Left colon (tissue), 2 donors: ENCODE data around the gene NPR2. TPM values are rescaled to one million over a fixed set of nuclear protein-coding genes. Genes with fewer than 3 reads are reported as not detected.

Source experiments
- ATAC-seq: fragments of 200-7000 bp; cut with Tn5 transposase; one replicate; pipeline ENCODE4 v1.9.1; 2020; ENCODE audit warnings: mild to moderate bottlenecking, moderate library complexity
- DNase-seq, 2 donors: peaks; one replicate each; pipeline ENCODE4 v3.0.0-alpha.2; 2020
- intact Hi-C, 2 donors: fragments of 100-400 bp; cut with DNase I in 1 of 2; cut with micrococcal nuclease in 1 of 2; formaldehyde crosslinking; loops; one replicate each; pipeline versions ENCODE4 v1.11.2 to v1.14.0; 2022; cut with DNase I, micrococcal nuclease
- long read RNA-seq: library from polyadenylated mRNA; unstranded; transcript quantifications from one replicate; pipeline ENCODE4 v2.0.0, GENCODE V29; 2021
- total RNA-seq, 2 donors: library from RNA; stranded (reverse); fragmentation: NEBNext Ultra II Directional; extraction: Animal tissue kit (Norgen Biotek cat#: 25700); gene quantifications; one replicate each; pipeline ENCODE4 v1.2.1, GENCODE V29; 2021
- donor health status: DM: no; HTN: no; CAD: no.
- donor health status: DM: yes; HTN: yes; CAD: no.

Gene NPR2
- 1 to 10 TPM; 7.4 to 7.9 TPM for total RNA-seq
- long read RNA-seq, partial matches to known transcripts: 1 of 1 reads
- long read RNA-seq, other reads (novel, unspliced or antisense): 0 of 1 reads

DNA sequence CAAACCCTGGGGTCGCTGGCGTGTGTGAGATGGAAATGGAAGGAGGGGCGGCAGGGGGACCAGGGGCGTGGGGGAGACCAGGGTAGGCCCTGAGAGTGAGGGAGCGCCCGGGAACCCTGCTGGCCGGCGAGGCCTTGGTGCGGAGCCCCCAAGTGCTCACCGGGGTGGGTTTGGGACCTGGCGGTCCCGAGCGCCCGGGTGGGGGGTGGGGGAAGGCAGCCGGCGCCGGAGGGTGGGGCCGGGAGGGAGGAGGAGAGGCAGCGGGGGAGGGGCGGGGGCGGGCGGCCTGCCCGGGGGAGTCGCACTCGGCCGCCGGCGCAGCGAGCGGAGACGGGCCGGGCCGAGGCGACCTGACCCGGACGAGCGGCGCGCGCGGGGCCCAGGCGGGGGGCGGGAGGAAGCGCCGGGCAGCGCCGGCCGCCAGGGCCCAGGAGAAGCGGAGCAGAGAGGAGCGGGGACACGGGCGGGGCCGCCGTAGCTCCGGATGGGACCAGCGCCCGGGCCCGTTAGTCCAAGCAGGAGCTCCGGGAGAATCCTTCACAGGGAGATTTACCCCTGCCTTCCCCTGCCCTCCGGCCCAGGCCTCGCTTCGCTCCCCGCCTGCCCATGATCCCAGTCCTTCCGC, at the start of gene NPR2:
Gene NPR2 (plus strand): TSS at position 295 of the 625 bp plus-strand sequence. CDS start 818 bp downstream, outside the sequence.
- intact Hi-C loops: loop anchor here (2.0 to 10.0 kb wide), 2 partner anchors 35 to 73 kb away; no protein-coding TSS in a partner anchor
- no peak for ATAC-seq
- DNase-seq: no peak

DNA sequence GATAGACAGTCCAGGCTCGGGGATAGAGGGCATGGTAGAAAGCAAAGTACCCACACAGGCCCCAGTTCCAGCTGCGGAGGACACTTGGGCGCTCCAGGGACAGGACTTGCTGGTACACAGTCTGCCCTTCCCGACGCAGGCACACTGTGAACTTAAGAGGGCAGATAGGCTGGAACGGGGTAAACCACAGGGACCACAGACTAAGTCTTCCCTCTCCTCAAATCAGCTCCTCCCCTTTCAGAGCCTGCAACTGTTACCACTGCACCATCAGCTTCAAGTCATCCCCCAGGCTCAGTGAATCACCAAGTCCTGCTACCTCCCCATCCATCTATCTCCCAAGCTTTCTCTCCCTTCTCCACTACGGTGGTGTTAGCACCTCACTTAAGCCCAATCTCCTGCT, 49.7 kb upstream of the NPR2 start:
- DNase-seq: peak in 1 of 2 donors; percentile 17
- intact Hi-C loops: no loop called here

GRCh38 chr9:35743452-35743851, 47.9 kb upstream of the NPR2 start:
- DNase-seq (peak in 1 of 2 donors; percentile 11), ATAC-seq (no peak)
- intact Hi-C loops: no loop called here

More for the DNA sequence above, 49.7 kb upstream of the NPR2 start:
- ATAC-seq: no peak

DNA sequence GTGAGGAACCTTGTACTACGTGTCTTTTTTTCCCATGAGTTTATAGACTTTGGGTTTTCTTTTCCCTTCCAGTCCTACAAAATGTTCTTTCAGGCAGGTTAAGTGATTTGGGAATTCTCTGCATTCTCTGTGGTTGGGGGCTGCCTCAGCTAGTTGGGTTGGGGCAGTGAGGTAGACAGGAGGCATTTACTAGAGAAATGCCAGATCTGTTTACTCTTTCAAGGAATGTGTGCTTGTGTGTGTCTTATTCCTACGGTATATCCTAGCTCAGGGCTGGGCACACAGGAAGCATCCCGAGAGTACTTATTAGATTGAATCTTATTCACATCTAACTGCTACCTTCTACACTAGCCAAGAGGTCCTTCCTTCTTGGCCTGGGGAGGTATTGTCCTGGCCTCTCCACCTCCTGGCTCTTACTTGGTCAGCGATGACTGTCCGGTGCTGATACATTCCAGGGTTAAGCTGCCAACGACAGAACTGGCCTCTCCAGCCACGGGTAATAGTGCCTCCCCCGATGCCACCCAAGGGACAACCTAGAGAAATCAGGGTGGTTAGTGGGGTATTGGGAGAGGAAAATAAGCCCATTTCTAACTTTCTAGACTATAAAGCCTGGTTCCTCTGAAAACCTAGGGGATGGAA, 47.4 kb upstream of the NPR2 start:
- DNase-seq (peak in 1 of 2 donors; percentile 17), ATAC-seq (no peak)
- intact Hi-C loops: no loop called here

DNA sequence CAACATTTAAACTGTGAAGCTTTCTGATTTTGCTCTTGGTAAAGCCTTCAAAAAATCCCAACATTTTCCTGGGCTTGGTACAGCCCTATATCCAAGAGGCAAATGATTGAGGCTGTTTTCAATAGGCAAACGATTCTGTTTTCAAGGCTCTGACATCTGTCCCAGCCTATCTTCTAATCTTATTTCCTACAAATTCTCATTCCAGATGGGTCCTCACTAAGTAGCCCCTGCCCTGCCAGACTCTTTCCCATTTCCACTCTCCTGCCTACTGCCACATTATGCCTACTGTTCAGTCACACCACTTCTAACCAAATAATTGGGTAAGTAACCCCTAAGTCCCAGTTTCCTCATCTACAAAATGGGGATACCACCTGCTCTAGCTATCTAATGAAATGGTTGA, 45.8 kb upstream of the NPR2 start:
- DNase-seq (no peak), ATAC-seq (no peak)
- intact Hi-C loops: no loop called here

- intact Hi-C loops: no loop called here
- DNase-seq (peak; percentile 41 to 60), ATAC-seq (peak; percentile 46)
These were observed 44.8 kb upstream of the NPR2 start for GRCh38 chr9:35746583-35746982.

DNA sequence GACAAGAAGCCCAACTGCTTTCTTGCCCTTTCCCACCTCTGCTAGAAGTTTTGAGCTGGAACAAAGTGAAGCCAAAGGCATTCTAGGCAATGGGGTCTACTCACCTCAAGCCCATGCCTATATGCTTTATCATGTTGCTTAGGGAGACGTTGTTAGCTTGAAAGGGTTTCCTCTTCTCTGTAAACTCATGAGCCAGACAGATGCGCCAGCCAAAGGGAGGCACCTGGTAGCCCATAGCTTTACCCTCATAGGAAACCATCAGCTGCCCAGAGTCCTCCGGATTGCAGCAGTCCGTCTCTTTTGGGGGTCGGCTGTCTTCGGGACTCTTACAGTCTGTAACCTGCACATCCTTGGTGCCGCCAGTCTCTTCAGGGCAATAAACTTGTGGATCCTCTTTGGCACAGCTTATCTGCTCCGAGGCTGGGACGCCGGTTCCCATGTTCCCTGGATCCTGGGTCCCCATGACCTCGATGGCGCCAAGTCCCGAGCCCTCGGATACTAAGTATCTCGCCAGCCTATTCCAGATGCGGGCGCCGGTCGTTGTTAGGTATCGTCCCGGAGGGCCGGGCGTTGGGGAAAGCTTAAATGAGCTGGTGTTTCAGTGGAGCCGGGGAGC, 43.0 kb upstream of the NPR2 start:
- intact Hi-C loops: no loop called here
- no peak for DNase-seq
- peak; percentile 3 for ATAC-seq

DNA sequence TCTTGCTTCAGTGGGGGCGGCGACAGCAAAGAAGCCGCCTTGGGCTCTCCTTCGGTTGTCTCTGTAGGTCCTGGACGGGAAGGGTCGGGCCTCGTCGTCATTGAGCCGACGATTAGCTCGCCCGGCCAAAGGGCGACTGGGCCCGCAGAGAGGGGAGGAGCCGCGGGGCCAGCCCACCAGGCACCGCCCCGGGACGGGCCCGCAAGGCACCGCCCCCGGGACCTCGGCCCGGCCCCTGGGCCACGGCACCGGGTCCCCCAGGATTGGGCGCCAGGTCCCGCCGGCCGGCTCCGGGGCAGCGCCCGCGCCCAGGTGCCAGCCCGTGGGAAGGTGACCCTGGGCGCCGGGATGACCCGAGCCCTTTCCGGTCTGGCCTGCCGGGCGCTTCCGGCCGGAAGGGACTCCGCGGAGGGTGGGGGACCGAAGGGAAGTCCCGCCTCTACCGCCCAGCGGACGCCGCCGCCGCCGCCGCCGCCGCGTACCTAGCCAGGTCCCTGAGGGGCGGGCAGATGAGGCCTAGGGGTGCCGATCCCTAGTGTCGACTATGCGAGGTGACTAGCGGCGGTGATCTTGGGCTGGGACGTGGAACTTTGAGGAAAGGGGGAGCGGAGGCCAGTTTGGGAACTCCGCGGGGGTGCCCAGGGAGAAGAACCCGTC, 42.4 kb upstream of the NPR2 start, which contains the start of the genes GBA2 and RGP1:
Gene GBA2 (minus strand): TSS at position 371 of the 657 bp plus-strand sequence. CDS start 524 bp downstream, outside the sequence.
Gene RGP1 (plus strand): TSS at position 430 of the 657 bp plus-strand sequence. CDS start 469 bp downstream, outside the sequence.
- peak; percentile 89 to 91 for DNase-seq
- peak; percentile 78 for ATAC-seq
- intact Hi-C loops: no loop called here

GRCh38 chr9:35749515-35750255, 41.7 kb upstream of the NPR2 start:
- intact Hi-C loops: no loop called here
- DNase-seq (peak; percentile 75 to 78), ATAC-seq (peak; percentile 53)

GRCh38 chr9:35750256-35750531, 41.2 kb upstream of the NPR2 start:
- intact Hi-C loops: no loop called here
- ATAC-seq (no peak), DNase-seq (peak in 1 of 2 donors; percentile 30)

DNA sequence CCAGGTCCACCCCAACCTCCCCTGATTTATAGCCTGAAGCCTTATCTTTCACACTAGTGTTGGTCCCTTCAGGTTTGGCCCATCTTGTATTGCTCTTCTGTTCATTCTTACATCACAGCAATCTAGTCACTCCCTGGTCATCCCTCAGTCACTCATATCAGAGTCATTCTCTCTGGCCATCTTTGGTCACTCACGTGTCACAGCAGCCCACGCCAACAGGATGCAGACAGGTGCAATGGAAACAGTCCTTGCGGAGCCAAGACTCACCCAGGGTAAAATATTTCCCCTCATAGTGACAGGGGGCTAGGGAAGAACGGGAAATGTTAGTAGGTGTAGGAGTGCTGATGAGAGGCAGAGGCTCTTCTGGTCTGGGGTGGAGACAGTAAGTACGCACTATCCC, 37.9 kb upstream of the NPR2 start:
- no peak for DNase-seq
- intact Hi-C loops: no loop called here
- ATAC-seq: no peak

DNA sequence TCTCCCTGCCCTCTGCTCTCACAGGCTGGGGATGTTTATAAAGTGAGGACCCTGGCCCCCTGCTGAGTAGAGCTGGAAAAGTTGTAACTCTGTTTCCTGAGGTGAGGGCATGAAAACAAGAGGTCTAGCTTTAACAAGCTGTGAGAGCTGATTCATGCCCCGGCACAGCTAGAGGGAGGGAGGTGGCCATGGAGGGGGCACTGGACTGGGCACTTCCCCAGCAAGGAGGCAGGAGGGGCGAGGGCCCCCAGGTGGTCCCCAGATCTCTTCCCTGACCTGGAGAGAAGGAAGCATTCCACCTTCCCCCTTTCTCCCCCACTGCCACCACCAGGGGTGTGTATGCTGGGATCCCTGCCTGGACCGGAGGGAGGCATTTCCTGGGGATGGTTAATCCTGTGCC, 37.1 kb upstream of the NPR2 start, which contains the start of gene MSMP:
Gene MSMP (minus strand): TSS at position 13 of the 400 bp plus-strand sequence. CDS start 147 bp downstream, outside the sequence.
- intact Hi-C loops: no loop called here

GRCh38 chr9:35755071-35755470, 36.3 kb upstream of the NPR2 start:
- ATAC-seq (no peak), DNase-seq (no peak)
- intact Hi-C loops: no loop called here

More for the DNA sequence above, 37.1 kb upstream of the NPR2 start, which contains the start of gene MSMP:
- ATAC-seq (no peak), DNase-seq (no peak)

DNA sequence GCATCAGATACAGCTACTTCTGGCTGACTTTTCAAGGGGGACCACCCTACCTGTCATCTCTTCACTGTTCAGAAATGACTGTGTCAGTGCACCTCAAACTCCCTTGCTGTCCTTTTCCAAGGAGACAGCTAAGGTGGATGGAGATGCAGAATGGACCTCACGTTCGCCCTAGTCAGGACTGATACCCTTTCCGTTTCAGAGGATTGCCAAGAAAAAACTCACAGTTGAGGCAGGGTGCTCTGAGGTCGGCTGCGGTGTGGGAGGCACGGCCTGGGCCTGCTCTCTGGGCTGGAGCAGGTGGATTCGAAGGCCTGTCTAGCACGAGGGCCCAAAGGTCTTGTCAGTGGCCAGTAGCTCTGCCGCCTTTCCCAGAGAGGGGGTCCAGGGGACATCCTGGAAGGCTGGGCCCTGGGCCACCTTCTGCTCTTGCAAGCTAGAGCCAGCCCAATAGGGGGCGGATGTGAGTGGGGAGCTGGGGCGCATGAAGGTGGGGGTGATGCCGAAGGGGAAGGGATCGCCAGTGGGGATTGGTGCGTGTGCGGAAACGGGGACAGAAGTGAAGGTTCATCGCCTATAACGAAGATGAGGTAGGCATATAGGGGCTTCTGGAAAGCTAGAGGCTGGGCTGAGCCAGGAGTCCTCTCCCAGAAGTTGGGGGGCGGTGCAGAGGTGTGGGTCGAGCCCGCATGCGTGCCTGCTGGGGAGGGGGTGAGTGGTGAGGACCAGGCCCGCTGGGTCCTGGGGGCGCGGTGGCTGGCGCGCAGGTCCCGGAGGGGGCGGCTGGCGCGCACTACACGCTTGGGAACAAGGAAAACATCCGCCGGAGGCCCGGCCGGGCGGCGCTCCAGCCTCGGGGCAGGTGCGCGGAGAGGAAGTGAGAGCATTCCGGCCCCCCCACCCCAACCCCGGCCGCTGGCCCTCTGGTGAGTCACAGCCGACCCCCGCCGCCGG, 34.8 kb upstream of the NPR2 start:
- ATAC-seq (peak; percentile 78), DNase-seq (peak; percentile 81 to 88)
- intact Hi-C loops: no loop called here

- ATAC-seq: peak; percentile 73
- intact Hi-C loops: no loop called here
- peak in 1 of 2 donors; percentile 67 for DNase-seq
These were observed 34.0 kb upstream of the NPR2 start for GRCh38 chr9:35757226-35757891.

DNA sequence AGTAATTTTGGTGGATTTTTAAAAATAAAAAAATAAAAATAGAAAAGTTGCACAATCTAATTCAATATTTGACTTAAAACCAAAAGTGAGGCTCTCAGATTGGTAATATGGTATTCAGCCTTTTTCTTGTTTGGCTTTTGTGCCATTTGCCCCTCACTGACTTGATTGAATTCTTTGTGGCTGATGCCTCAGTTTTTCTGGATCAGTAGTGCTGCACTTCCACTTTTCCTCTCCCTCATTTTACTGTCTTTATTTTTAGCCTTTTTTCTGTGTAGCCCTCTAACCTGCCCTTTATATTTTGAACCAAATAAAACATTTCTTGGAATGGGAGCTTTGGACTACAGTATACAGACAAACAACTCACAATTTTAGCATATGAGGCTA, 33.5 kb upstream of the NPR2 start:
- no peak for DNase-seq
- intact Hi-C loops: no loop called here
- ATAC-seq: no peak

GRCh38 chr9:35758475-35759050, 32.8 kb upstream of the NPR2 start:
- intact Hi-C loops: no loop called here
- ATAC-seq (no peak), DNase-seq (no peak)
